IMR-90 (cell line): ENCODE measurements around the gene CRNN. TPM values are rescaled to one million over a fixed set of nuclear protein-coding genes. Genes with fewer than 3 reads are reported as not detected.

Source experiments
- microRNA-seq, 2 experiments: library from miRNA; stranded (forward) in 1 of 2; unstranded in 1 of 2; fragments of 10-50 nt in 1 of 2; fragments of <30 nt in 1 of 2; gene quantifications in 1 of 2; microRNA quantifications in 1 of 2; one replicate each; pipeline versions ENCODE3 to v1.1.0; 2013 to 2020; ENCODE audit not compliant: insufficient read depth in 1 of 2, insufficient read length in 1 of 2, unreplicated experiment in 1 of 2
- polyA plus RNA-seq, 3 experiments: library from polyadenylated mRNA; depleted of rRNA; stranded (reverse); fragments of >200 nt; gene quantifications; 2 replicates each; pipeline ENCODE4 v1.2.3, GENCODE V29; 2012; ENCODE audit warnings: low replicate concordance in 1 of 3
- small RNA-seq, 5 experiments: library from RNA; depleted of rRNA; stranded (forward); fragments of <200 nt; gene quantifications; one replicate each; pipeline ENCODE3, GENCODE V24; 2012
- total RNA-seq: library from RNA; depleted of rRNA; stranded (reverse); fragments of >200 nt; gene quantifications from 2 replicates; pipeline ENCODE4 v1.2.3, GENCODE V29; 2012; rRNA removed

Gene CRNN
- total and polyA plus RNA-seq, 2 of the 4 experiments (the other 2 are of a cell fraction), result not detected

Small RNA genes within 50 kb of the gene (microRNA-seq; reads per million reads assigned to microRNA genes)
- not detected for gene HMGN3P1 (ENCODE audit: insufficient read depth, insufficient read length)

Small RNA genes within 50 kb of the gene (small RNA-seq; reads per million reads assigned to genes)
- 0 reads per million in 5 experiments for gene HMGN3P1

Other genes with a start within 250 kb of the CRNN start
- gene HRNR, start 190.1 kb downstream of the CRNN start, total RNA-seq, result not detected in 2 replicates
- under 0.01 TPM in 1 of 2 replicates, not detected in the other for gene HRNR, start 190.1 kb downstream of the CRNN start, polyA plus RNA-seq (2012; rRNA removed)
- not detected in 2 replicates for gene FLG, start 89.0 kb downstream of the CRNN start, total RNA-seq
- gene FLG, start 89.0 kb downstream of the CRNN start, polyA plus RNA-seq (2012; rRNA removed), result under 0.01 TPM in 1 of 2 replicates, not detected in the other
- gene FLG2, start 54.3 kb downstream of the CRNN start, total RNA-seq, result not detected in 2 replicates
- 0.02 TPM in 1 of 2 replicates, not detected in the other for gene FLG2, start 54.3 kb downstream of the CRNN start, polyA plus RNA-seq (2012; rRNA removed)
- not detected in 2 replicates for gene LCE5A, start 96.5 kb upstream of the CRNN start, total RNA-seq
- not detected in 2 replicates for gene LCE5A, start 96.5 kb upstream of the CRNN start, polyA plus RNA-seq (2012; rRNA removed)
- gene CRCT1, start 100.2 kb upstream of the CRNN start, total RNA-seq, result not detected in 2 replicates
- gene CRCT1, start 100.2 kb upstream of the CRNN start, polyA plus RNA-seq (2012; rRNA removed), result not detected in 2 replicates
- gene LCE3E, start 152.5 kb upstream of the CRNN start, total RNA-seq, result not detected in 2 replicates
- not detected in 2 replicates for gene LCE3E, start 152.5 kb upstream of the CRNN start, polyA plus RNA-seq (2012; rRNA removed)
- not detected in 2 replicates for gene LCE3D, start 166.3 kb upstream of the CRNN start, total RNA-seq
- gene LCE3D, start 166.3 kb upstream of the CRNN start, polyA plus RNA-seq (2012; rRNA removed), result not detected in 2 replicates
- not detected in 2 replicates for gene LCE3C, start 186.0 kb upstream of the CRNN start, total RNA-seq
- gene LCE3C, start 186.0 kb upstream of the CRNN start, polyA plus RNA-seq (2012; rRNA removed), result not detected in 2 replicates
- not detected in 2 replicates for gene LCE3B, start 199.5 kb upstream of the CRNN start, total RNA-seq
- gene LCE3B, start 199.5 kb upstream of the CRNN start, polyA plus RNA-seq (2012; rRNA removed), result not detected in 2 replicates
- gene LCE3A, start 208.8 kb upstream of the CRNN start, total RNA-seq, result not detected in 2 replicates
- not detected in 2 replicates for gene LCE3A, start 208.8 kb upstream of the CRNN start, polyA plus RNA-seq (2012; rRNA removed)
- gene LCE2D, start 249.1 kb upstream of the CRNN start, total RNA-seq, result not detected in 2 replicates
- not detected in 2 replicates for gene LCE2D, start 249.1 kb upstream of the CRNN start, polyA plus RNA-seq (2012; rRNA removed)